ENCODE data around the gene KRT76.
"Not testable (repeated sequence)": the region's sequence is repeated elsewhere in the genome, so short reads cannot be mapped to it uniquely, and the experiment has no call there.

KRT76 gene

DNA sequence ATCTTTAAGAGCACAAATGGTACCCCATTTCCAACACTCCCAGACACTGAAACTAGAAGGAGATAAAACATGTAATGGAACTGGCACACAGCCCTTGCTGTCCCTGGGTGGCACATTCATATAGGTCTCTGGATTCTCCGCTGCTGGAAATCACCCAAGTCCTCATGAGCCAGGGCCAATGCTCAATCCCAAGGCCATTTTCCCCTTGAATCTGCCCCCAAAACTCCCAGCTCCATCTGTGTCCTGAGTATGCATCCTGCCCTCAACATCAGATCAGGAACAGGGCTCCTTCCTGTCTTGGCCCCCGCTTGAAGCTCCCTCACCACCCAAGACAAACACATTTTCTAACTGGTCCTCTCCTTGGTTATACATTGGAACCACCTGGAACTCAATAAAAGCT lies 24.6 kb downstream of the KRT76 start:
- Histone ChIP-seq H3K27me3 (replicated peaks; ENCODE audit: control insufficient read depth, insufficient read depth, low read length) (no peaks in the 10 kb centered on the region; the same call in 1 of the 2 replicates), H3K4me3 (replicated peaks; ENCODE audit: low read depth, low read length) (no peak overlapping the region), H3K36me3 (ENCODE audit: control insufficient read depth, insufficient read depth, low read length) (no peaks in the 10 kb centered on the region)
- TF ChIP-seq, protein P1, sequence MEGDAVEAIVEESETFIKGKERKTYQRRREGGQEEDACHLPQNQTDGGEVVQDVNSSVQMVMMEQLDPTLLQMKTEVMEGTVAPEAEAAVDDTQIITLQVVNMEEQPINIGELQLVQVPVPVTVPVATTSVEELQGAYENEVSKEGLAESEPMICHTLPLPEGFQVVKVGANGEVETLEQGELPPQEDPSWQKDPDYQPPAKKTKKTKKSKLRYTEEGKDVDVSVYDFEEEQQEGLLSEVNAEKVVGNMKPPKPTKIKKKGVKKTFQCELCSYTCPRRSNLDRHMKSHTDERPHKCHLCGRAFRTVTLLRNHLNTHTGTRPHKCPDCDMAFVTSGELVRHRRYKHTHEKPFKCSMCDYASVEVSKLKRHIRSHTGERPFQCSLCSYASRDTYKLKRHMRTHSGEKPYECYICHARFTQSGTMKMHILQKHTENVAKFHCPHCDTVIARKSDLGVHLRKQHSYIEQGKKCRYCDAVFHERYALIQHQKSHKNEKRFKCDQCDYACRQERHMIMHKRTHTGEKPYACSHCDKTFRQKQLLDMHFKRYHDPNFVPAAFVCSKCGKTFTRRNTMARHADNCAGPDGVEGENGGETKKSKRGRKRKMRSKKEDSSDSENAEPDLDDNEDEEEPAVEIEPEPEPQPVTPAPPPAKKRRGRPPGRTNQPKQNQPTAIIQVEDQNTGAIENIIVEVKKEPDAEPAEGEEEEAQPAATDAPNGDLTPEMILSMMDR (IDR thresholded peaks at IDR 0.05; ENCODE audit: insufficient read depth, low read length, poor library complexity, severe bottlenecking), result no peak
- no peak for DNase-seq (ENCODE audit: extremely low read depth, insufficient read length)

DNA sequence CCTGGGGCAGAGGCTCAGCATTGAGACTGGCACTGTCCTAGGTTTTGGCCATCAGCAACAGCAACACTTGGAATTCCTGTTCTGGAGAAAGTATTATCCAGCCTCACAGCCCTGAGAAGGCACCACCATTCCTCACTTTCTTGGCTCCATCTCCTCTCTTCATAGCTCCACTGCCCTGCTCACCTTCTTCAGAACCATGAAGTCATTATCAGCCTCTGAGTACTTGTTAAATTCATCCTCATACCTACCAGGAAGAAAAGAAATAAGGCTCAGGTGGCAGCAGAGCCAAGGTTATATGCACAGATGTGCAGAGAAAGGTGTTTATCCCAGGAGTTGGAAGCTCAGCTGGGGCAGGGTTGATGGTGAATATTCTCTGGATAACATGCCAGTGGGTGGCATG lies 25.4 kb downstream of the KRT76 start:
- DNase-seq (ENCODE audit: extremely low read depth, insufficient read length), result no peak
- Histone ChIP-seq H3K4me3 (replicated peaks; ENCODE audit: low read depth, low read length) (no peak overlapping the region), H3K27me3 (replicated peaks; ENCODE audit: control insufficient read depth, insufficient read depth, low read length) (no peaks in the 10 kb centered on the region), H3K36me3 (ENCODE audit: control insufficient read depth, insufficient read depth, low read length) (no peaks in the 10 kb centered on the region)
- TF ChIP-seq, protein P1 (IDR thresholded peaks at IDR 0.05; ENCODE audit: insufficient read depth, low read length, poor library complexity, severe bottlenecking), result no peak

DNA sequence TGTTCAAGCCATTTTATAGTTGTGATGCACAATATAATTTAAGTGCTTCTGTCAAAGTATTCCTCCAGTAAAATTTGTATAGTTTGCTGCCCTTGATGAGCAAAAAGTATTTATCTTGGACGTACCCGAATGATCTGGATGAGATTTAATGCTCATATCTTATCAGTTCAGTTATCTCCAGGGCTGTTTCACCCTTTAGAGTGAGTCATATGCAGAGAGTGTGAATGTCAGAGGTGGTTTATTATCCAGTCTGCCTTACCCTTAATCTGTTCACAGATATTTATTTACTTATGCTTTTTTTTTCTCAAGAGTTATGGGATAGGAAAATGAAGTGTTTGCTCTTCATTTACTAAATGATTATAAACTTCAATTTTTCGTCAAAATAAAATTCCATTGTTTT lies 26.6 kb downstream of the KRT76 start:
- H3K27me3 ChIP-seq (replicated peaks; ENCODE audit: control insufficient read depth, insufficient read depth, low read length); H3K36me3 ChIP-seq (ENCODE audit: control insufficient read depth, insufficient read depth, low read length); DNase-seq (ENCODE audit: extremely low read depth, insufficient read length); H3K4me3 ChIP-seq (replicated peaks; ENCODE audit: low read depth, low read length): not testable (repeated sequence)

DNA sequence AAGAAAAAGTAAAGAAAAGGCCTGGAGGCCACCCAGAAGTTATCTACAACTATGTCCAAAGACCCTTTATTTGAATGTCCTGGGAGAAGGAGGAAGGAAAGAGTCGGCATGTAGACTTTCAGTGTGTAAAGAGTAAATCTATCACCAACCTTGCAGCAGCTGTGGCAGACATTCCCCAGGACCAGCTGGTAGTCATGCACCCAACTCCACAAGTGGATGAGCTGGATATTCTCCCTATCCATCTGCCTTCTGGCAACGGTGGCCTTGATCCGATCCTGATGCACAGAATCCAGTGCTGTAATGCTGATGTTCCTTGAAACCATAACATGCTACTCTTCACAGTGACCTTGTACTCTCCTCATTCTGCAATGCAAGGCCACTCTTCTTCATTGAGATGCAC lies 27.3 kb downstream of the KRT76 start:
- TF ChIP-seq, protein P1 (IDR thresholded peaks at IDR 0.05; ENCODE audit: insufficient read depth, low read length, poor library complexity, severe bottlenecking), result no peak
- Histone ChIP-seq H3K36me3 (ENCODE audit: control insufficient read depth, insufficient read depth, low read length) (no peaks in the 10 kb centered on the region), H3K27me3 (replicated peaks; ENCODE audit: control insufficient read depth, insufficient read depth, low read length) (no peaks in the 10 kb centered on the region), H3K4me3 (replicated peaks; ENCODE audit: low read depth, low read length) (no peak overlapping the region)
- no peak for DNase-seq (ENCODE audit: extremely low read depth, insufficient read length)

DNA sequence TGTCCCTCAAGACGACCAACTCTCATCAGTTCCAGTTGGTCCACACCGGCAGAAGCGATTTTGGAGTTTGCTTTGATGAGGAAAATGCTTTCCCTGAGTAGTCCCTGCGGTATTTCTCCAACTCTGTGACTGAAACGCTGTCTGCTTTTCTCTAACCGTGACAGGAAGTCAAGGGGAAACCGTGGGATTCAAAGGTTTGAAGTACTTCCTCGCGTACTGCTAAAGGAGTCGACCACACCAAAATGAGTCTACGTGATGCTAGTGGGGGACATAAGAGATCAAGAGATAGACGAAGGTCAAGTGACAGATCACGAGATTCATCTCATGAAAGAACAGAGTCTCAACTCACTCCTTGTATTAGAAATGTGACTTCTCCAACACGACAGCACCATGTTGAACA lies 28.6 kb downstream of the KRT76 start:
- Histone ChIP-seq H3K4me3 (replicated peaks; ENCODE audit: low read depth, low read length) (no peak overlapping the region), H3K36me3 (ENCODE audit: control insufficient read depth, insufficient read depth, low read length) (no peaks in the 10 kb centered on the region), H3K27me3 (replicated peaks; ENCODE audit: control insufficient read depth, insufficient read depth, low read length) (no peaks in the 10 kb centered on the region)
- DNase-seq (ENCODE audit: extremely low read depth, insufficient read length), result no peak
- TF ChIP-seq, protein P1 (IDR thresholded peaks at IDR 0.05; ENCODE audit: insufficient read depth, low read length, poor library complexity, severe bottlenecking), result no peak

DNA sequence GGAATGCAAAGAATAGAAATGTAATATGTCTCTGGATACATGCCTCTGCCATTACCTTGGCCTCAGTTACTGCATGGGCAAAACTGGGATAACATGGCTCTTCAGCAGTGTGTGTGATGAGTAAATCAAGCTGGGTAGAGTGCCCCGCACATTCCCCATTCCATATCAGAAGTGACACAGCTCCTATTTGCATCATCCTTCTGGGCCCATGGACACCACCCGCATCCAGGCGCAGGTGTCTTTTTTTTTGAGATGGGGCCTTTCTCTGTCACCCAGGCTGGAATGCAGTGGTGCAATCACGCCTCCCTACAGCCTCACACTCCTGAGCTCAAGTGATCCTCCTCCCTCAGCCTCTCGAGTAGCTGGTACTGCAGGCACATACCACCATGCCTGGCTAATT lies 31.6 kb downstream of the KRT76 start:
- no peaks in the 10 kb centered on the region for H3K27me3 ChIP-seq (replicated peaks; ENCODE audit: control insufficient read depth, insufficient read depth, low read length)
- no peaks in the 10 kb centered on the region for H3K36me3 ChIP-seq (ENCODE audit: control insufficient read depth, insufficient read depth, low read length)
- no peak overlapping the region for H3K4me3 ChIP-seq (replicated peaks; ENCODE audit: low read depth, low read length)
- TF ChIP-seq, protein P1 (IDR thresholded peaks at IDR 0.05; ENCODE audit: insufficient read depth, low read length, poor library complexity, severe bottlenecking), result no peak
- DNase-seq (ENCODE audit: extremely low read depth, insufficient read length), result no peak
